ENCODE measurements around the gene MYH14. TPM values are rescaled to one million over a fixed set of nuclear protein-coding genes. Genes with fewer than 3 reads are reported as not detected.

MYH14 gene
- total and polyA plus RNA-seq, 9 of the 15 experiments (the other 6 are each of a cell fraction or from before 2014, with no cell fraction given): 0.04 to 0.86 (median 0.19) TPM; not detected in 2

- TF ChIP-seq ARID4B (CRISPR knock-in tag; IDR thresholded peaks at IDR 0.05) (no peak), CBFB (CRISPR knock-in tag; IDR thresholded peaks at IDR 0.05) (no peak), GTF2A2 (tag; IDR thresholded peaks at IDR 0.05) (no peak), NCOA2 (IDR thresholded peaks at IDR 0.05; ENCODE audit: partially characterized antibody in 2 of 2) (no peak), U2AF2 (optimal IDR thresholded peaks at IDR 0.05; ENCODE audit: low read depth, low read length) (no peak), GATAD2A (IDR thresholded peaks at IDR 0.05) (no peak), ZNF121 (CRISPR knock-in tag; conservative IDR thresholded peaks at IDR 0.05) (no peak), HCFC1 (IDR thresholded peaks at IDR 0.05; ENCODE audit: low read depth, low read length) (no peak), POLR2G (IDR thresholded peaks at IDR 0.05; ENCODE audit: low read depth, low read length) (no peak), ZZZ3 (IDR thresholded peaks at IDR 0.05) (no peak), EHMT2 (IDR thresholded peaks at IDR 0.05) (no peak), NCOA1 (IDR thresholded peaks at IDR 0.05; ENCODE audit: low read depth) (no peak), MTF1 (CRISPR knock-in tag; IDR thresholded peaks at IDR 0.05; ENCODE audit: borderline replicate concordance) (no peak), ARHGAP35 (IDR thresholded peaks at IDR 0.05; ENCODE audit: partially characterized antibody) (no peak), HMGN3 (IDR thresholded peaks at IDR 0.05; ENCODE audit: borderline replicate concordance, extremely low read depth, insufficient read length, low read depth, low read length) (no peak), ZBTB26 (CRISPR knock-in tag; IDR thresholded peaks at IDR 0.05) (no peak), NEUROD1 (IDR thresholded peaks at IDR 0.05; ENCODE audit: borderline replicate concordance, low read depth, low read length, partially characterized antibody) (no peak), RREB1 (CRISPR knock-in tag; IDR thresholded peaks at IDR 0.05) (no peak)
Measured at GRCh38 chr19:50328224-50328872, 124.9 kb downstream of the MYH14 start (continued).

Data from K562 (cell line).